ENCODE data around the gene ADH1B.
"Not testable (repeated sequence)": the region's sequence is repeated elsewhere in the genome, so short reads cannot be mapped to it uniquely, and the experiment has no call there.

ADH1B gene

GRCh38 chr4:99321241-99322191 lies at the start of gene ADH1B:
ADH1B (minus strand) TSS chr4:99321401; CDS start chr4:99321331, 70 bp downstream.
- DNase-seq: no peak

GRCh38 chr4:99367817-99368216 lies 46.6 kb upstream of the ADH1B start:
- peak; percentile 55 for DNase-seq

GRCh38 chr4:99366491-99366890 lies 45.3 kb upstream of the ADH1B start:
- no peak for DNase-seq

- peak; percentile 35 for DNase-seq
Observed at GRCh38 chr4:99362768-99363167, 41.6 kb upstream of the ADH1B start.

GRCh38 chr4:99361899-99362275 lies 40.7 kb upstream of the ADH1B start:
- DNase-seq: no peak

- DNase-seq: peak; percentile 1
Observed at GRCh38 chr4:99361268-99361898, 40.2 kb upstream of the ADH1B start.

GRCh38 chr4:99359480-99360204 lies 38.4 kb upstream of the ADH1B start:
- no peak for DNase-seq

GRCh38 chr4:99357948-99358347 lies 36.7 kb upstream of the ADH1B start:
- DNase-seq: no peak

- no peak for DNase-seq
Observed at GRCh38 chr4:99356992-99357391, 35.8 kb upstream of the ADH1B start.

GRCh38 chr4:99356149-99356548 lies 34.9 kb upstream of the ADH1B start:
- DNase-seq: not testable (repeated sequence)

GRCh38 chr4:99352602-99353537 lies 31.7 kb upstream of the ADH1B start, which contains the start of gene ADH1C:
ADH1C (minus strand) TSS chr4:99352746; CDS start chr4:99352675, 71 bp downstream.
- peak; percentile 3 for DNase-seq

GRCh38 chr4:99351487-99351886 lies 30.3 kb upstream of the ADH1B start:
- no peak for DNase-seq

- no peak for DNase-seq
Observed at GRCh38 chr4:99349338-99349737, 28.1 kb upstream of the ADH1B start.

GRCh38 chr4:99342624-99343023 lies 21.4 kb upstream of the ADH1B start:
- not testable (repeated sequence) for DNase-seq

- DNase-seq: no peak
Observed at GRCh38 chr4:99341426-99341825, 20.2 kb upstream of the ADH1B start.

- DNase-seq: no peak
Observed at GRCh38 chr4:99339172-99339571, 18.0 kb upstream of the ADH1B start.

- DNase-seq: no peak
Observed at GRCh38 chr4:99336553-99336952, 15.4 kb upstream of the ADH1B start.

GRCh38 chr4:99334880-99335279 lies 13.7 kb upstream of the ADH1B start:
- DNase-seq: no peak

- DNase-seq: no peak
Observed at GRCh38 chr4:99330648-99331047, 9.4 kb upstream of the ADH1B start.

- DNase-seq: no peak
Observed at GRCh38 chr4:99329876-99330275, 8.7 kb upstream of the ADH1B start.

GRCh38 chr4:99324979-99325378 lies 3.8 kb upstream of the ADH1B start:
- no peak for DNase-seq

- no peak for DNase-seq
Observed at GRCh38 chr4:99324361-99324760, 3.2 kb upstream of the ADH1B start.
